K562 (cell line): ENCODE data around the gene ADI1. TPM values are rescaled to one million over a fixed set of nuclear protein-coding genes. Genes with fewer than 3 reads are reported as not detected.

Source experiments
- ATAC-seq: fragments of 200-7000 bp; cut with Tn5 transposase; 3 replicates; pipeline ENCODE4 v1.9.1; 2020; ENCODE audit warnings: moderate library complexity
- BruUV-seq: library from RNA; stranded (reverse); fragments of 400-500 nt; replicated peaks from 2 replicates; lab custom pipeline; 2021; lab: Mats Ljungman, UMichigan
- CTCF ChIA-PET: fragments of 300-600 bp; formaldehyde crosslinking; extraction: SDS; loops from one replicate; lab custom pipeline; 2021; ENCODE audit warnings: low intra/inter-chr PET ratio; lab: Yijun Ruan, JAX
- POLR2A ChIA-PET: fragments of 300-600, 350-650 bp; sonication (Branson Sonifier 250); formaldehyde crosslinking; extraction: SDS; loops from one replicate; lab custom pipeline; 2021; ENCODE audit warnings: antibody characterized with exemption, inconsistent platforms; lab: Yijun Ruan, JAX
- DNase-seq, 4 experiments: peaks; one replicate each; pipeline versions ENCODE4 v3.0.0 to v3.0.0-alpha.2; 2011 to 2018; ENCODE audit warnings: low spot score in 3 of 4, mixed read lengths in 3 of 4; ENCODE audit errors: extremely low read depth in 1 of 4
- FAIRE-seq: peaks from 2 replicates; lab custom pipeline; 2011; peaks lifted over from hg19 to GRCh38; lab: Jason Lieb, UNC
- H2AFZ ChIP-seq: 2 replicates; pipeline ENCODE4 v1.6.0; 2011; ENCODE audit warnings: low read depth, low read length, control low read depth, inconsistent platforms
- H3K27ac ChIP-seq: fragments of 200-600 bp; 3 replicates; pipeline ENCODE4 v1.8.0; 2011; ENCODE audit warnings: low read depth, mild to moderate bottlenecking, control low read depth, inconsistent platforms, low read length, moderate library complexity, mixed read lengths; ENCODE audit errors: extremely low read depth
- H3K27me3 ChIP-seq, 2 experiments: fragments of 300-600 bp in 1 of 2; 2 replicates in 1 of 2; 3 replicates in 1 of 2; pipeline versions ENCODE4 v1.6.0 to v1.8.0; 2011; ENCODE audit warnings: inconsistent platforms in 2 of 2, low read length in 2 of 2, mild to moderate bottlenecking in 1 of 2, mixed read lengths in 1 of 2, moderate library complexity in 1 of 2; ENCODE audit not compliant: control insufficient read depth in 2 of 2, insufficient read depth in 2 of 2
- H3K36me3 ChIP-seq: fragments of 300-600 bp; 3 replicates; pipeline ENCODE4 v1.8.0; 2011; ENCODE audit warnings: mild to moderate bottlenecking, low read length, inconsistent platforms; ENCODE audit not compliant: control insufficient read depth, insufficient read depth
- H3K4me1 ChIP-seq, 2 experiments: fragments of 200-600 bp in 1 of 2; replicated peaks in 1 of 2; 2 replicates in 1 of 2; 3 replicates in 1 of 2; pipeline versions ENCODE4 v1.5.1 to v1.8.0; 2011; ENCODE audit warnings: inconsistent platforms in 2 of 2, low read length in 2 of 2, mild to moderate bottlenecking in 1 of 2, mixed read lengths in 1 of 2, moderate library complexity in 1 of 2; ENCODE audit not compliant: control insufficient read depth in 2 of 2, insufficient read depth in 2 of 2
- H3K4me2 ChIP-seq: 2 replicates; pipeline ENCODE4 v1.6.1; 2011; ENCODE audit warnings: low read length, control low read depth, inconsistent platforms, mixed read lengths; ENCODE audit not compliant: insufficient read depth
- H3K4me3 ChIP-seq: fragments of 200-600 bp; sonication (generic), shearing (Covaris generic); 2 replicates; pipeline ENCODE4 v1.5.1; 2016; ENCODE audit warnings: control low read depth, inconsistent platforms
- H3K79me2 ChIP-seq: fragments of 200-600 bp; 3 replicates; pipeline ENCODE4 v1.8.0; 2011; ENCODE audit warnings: low read length, inconsistent platforms; ENCODE audit not compliant: control insufficient read depth, insufficient read depth
- H3K9ac ChIP-seq, 2 experiments: 2 replicates each; pipeline versions ENCODE4 v1.6.0 to v1.6.1; 2011; ENCODE audit warnings: low read depth in 2 of 2, low read length in 2 of 2, control low read depth in 1 of 2, inconsistent platforms in 1 of 2, mild to moderate bottlenecking in 1 of 2, mixed read lengths in 1 of 2; ENCODE audit not compliant: insufficient read depth in 1 of 2
- H3K9me1 ChIP-seq: one replicate; pipeline ENCODE4 v1.6.0; 2011; ENCODE audit warnings: inconsistent platforms, mild to moderate bottlenecking, low read length, moderate library complexity; ENCODE audit not compliant: control insufficient read depth, insufficient read depth
- H3K9me3 ChIP-seq: replicated peaks from 2 replicates; pipeline ENCODE4 v1.5.1; 2011; ENCODE audit warnings: low read depth, low read length, inconsistent platforms; ENCODE audit not compliant: control insufficient read depth, insufficient read depth
- H4K20me1 ChIP-seq: replicated peaks from 2 replicates; pipeline ENCODE4 v1.6.1; 2011; ENCODE audit warnings: low read length, inconsistent platforms, mixed read lengths; ENCODE audit not compliant: control insufficient read depth, insufficient read depth
- ARID1B ChIP-seq: fragments of 450-650 bp; IDR thresholded peaks from 2 replicates; pipeline ENCODE4 v1.6.1; 2016; ENCODE audit warnings: antibody characterized with exemption, mild to moderate bottlenecking, inconsistent platforms
- DDX20 ChIP-seq: fragments of 450-650 bp; IDR thresholded peaks from 2 replicates; pipeline ENCODE4 v1.6.1; 2016; ENCODE audit warnings: missing genetic modification characterization, low read depth, mild to moderate bottlenecking, missing compliant biosample characterization, moderate library complexity
- GATAD2B ChIP-seq: fragments of 450-650 bp; IDR thresholded peaks from 2 replicates; pipeline ENCODE4 v1.6.1; 2017; ENCODE audit warnings: mild to moderate bottlenecking, borderline replicate concordance
- LCOR ChIP-seq: sonication (generic); formaldehyde crosslinking; IDR thresholded peaks from 2 replicates; pipeline ENCODE4 v1.8.0; 2022; ENCODE audit warnings: mild to moderate bottlenecking, missing genetic modification reagents
- MITF ChIP-seq: IDR thresholded peaks from 2 replicates; pipeline ENCODE4 v1.6.1; 2014; ENCODE audit warnings: antibody characterized with exemption
- ZNF3 ChIP-seq: fragments of 250-450 bp; sonication (Bioruptor Pico); IDR thresholded peaks from 2 replicates; pipeline ENCODE4 v1.5.0; 2021; ENCODE audit warnings: mild to moderate bottlenecking, moderate library complexity
- ZNF444 ChIP-seq: fragments of 250-450 bp; sonication (Bioruptor Pico); IDR thresholded peaks from 2 replicates; pipeline ENCODE4 v1.4.0; 2020; ENCODE audit warnings: mild to moderate bottlenecking, moderate library complexity
- ZNF764 ChIP-seq: fragments of 250-450 bp; sonication (Bioruptor Pico); IDR thresholded peaks from 2 replicates; pipeline ENCODE4 v1.4.0; 2020; ENCODE audit warnings: low read depth, mild to moderate bottlenecking, moderate library complexity
- WGBS: fragments of 100-300 bp; shearing (Covaris generic); methylation state at CpG from one replicate; pipeline ENCODE4 v1.1.6; 2016; ENCODE audit warnings: low coverage, mixed read lengths; ENCODE audit not compliant: insufficient coverage; ENCODE audit errors: missing lambda C conversion rate; 5-methylcytosine and 5-hydroxymethylcytosine counted together
- in situ Hi-C: fragments of 300-500 bp; cut with MboI; formaldehyde crosslinking; loops from 4 replicates; pipeline ENCODE4 v1.15.0; 2018; ENCODE audit warnings: inconsistent platforms, mixed read lengths
- intact Hi-C: fragments of 100-400 bp; cut with micrococcal nuclease; formaldehyde crosslinking; loops from 2 replicates; pipeline ENCODE4 v1.14.2; 2022
- polyA plus RNA-seq, 8 experiments: library from polyadenylated mRNA; depleted of rRNA in 4 of 8; stranded (reverse) in 5 of 8; unstranded in 3 of 8; fragments of >200 nt; fragmentation: Nextera tagmentation in 2 of 8; fragmentation: Illumina TruSeq in 1 of 8; extraction: Ambion mirVana in 2 of 8; extraction: Trizol in 1 of 8; gene quantifications; 2 replicates each; pipeline versions ENCODE4 v1.2.1 to v1.2.3, GENCODE V29; 2011 to 2014; ENCODE audit warnings: inconsistent platforms in 1 of 8, missing spikeins in 1 of 8
- total RNA-seq, 7 experiments: library from RNA; depleted of rRNA in 6 of 7; stranded (reverse); fragments of >200 nt in 6 of 7; fragmentation: Illumina TruSeq in 2 of 7; extraction: Trizol in 2 of 7; gene quantifications; 2 replicates each; pipeline versions ENCODE4 v1.2.1 to v1.2.3, GENCODE V29; 2011 to 2021; ENCODE audit warnings: low replicate concordance in 1 of 7

The ADI1 gene
- total and polyA plus RNA-seq, 9 of the 15 experiments (the other 6 are each of a cell fraction or from before 2014, with no cell fraction given), result 6.1 to 51.0 (median 27.1) TPM

DNA sequence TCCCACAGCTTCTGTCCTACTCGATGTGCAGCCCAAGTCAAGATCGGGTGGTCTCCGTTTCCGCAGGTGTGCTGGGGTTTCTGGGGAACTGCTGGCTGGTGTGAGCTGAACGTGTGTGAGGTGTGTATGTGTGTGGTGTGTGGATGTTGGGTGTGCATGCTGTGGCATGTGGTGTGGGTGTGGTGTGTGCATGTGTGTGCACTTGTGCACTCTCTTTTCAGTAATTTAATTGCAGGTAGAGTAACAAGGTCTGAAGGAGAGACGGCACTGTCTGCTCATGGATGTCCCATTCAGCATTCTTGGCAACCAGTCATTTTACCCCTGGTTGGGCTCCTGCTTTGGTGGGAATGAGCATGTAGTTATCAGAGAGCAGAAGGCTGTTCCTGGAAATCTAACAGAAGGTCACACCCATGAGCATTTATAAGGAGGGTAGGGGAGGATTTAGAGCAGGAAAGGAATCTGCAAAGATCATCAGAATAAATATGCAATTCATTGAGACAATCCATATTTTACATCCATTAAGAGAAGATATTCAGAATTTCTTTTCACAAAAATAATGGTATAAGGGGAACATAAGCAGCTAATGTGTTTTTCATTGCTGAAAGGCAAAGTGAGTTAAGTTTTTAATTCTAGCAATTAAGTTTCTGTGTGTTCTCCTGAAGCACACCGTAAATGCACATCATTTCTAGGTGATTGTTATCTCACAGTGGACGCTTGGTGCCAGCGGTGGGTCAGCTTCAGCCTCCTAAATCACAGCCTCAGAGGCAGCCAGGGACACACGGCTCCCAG is 60.7 kb downstream of the ADI1 start:
- H4K20me1 ChIP-seq, result peaks cover 3% of the 10 kb centered on the region; the same call in 1 of the 2 replicates
- peaks cover 41% of the 10 kb centered on the region; the same call in 2 of the 3 replicates for H3K36me3 ChIP-seq
- peak; percentile 11; the same call in 1 of the 3 replicates for ATAC-seq
- POLR2A ChIA-PET, result interaction anchor here (0.6 to 1.5 kb wide), 2 partner anchors 9 to 196 kb away, joined by 3 to 4 read pairs; no protein-coding TSS in a partner anchor
- H3K9me3 ChIP-seq, result no peaks in the 10 kb centered on the region
- H3K79me2 ChIP-seq, result no peaks in the 10 kb centered on the region
- H3K9me1 ChIP-seq, result peaks cover 5% of the 10 kb centered on the region
- H3K4me2 ChIP-seq, result no peak overlapping the region
- no peak for FAIRE-seq
- H3K4me1 ChIP-seq, result peaks cover 8 to 37% of the 10 kb centered on the region in 2 experiments; a peak in 4 of 5 replicates
- BruUV-seq, result no TSS peak
- TF ChIP-seq MITF (no peak), LCOR (no peak), ZNF764 (no peak), ZNF444 (CRISPR knock-in tag) (no peak), ARID1B (no peak), DDX20 (tag) (no peak), GATAD2B (no peak), ZNF3 (CRISPR knock-in tag) (no peak)
- TF ChIP-seq, all 486 proteins: peak for 0
- DNase-seq, result peak in 2 of 4 experiments; percentile 28 to 30
- no peak overlapping the region for H3K4me3 ChIP-seq
- WGBS, result 66% methylated on average over 10 of the region's 10 CpGs
- H3K9ac ChIP-seq, result peak overlapping the region in 1 of 2 experiments; percentile 18; a peak in 2 of 4 replicates
- intact Hi-C loops, result no loop called here
- H3K27ac ChIP-seq, result no peak overlapping the region
- CTCF ChIA-PET, result no interaction called here
- H3K27me3 ChIP-seq, result no peaks in the 10 kb centered on the region
- H2AFZ ChIP-seq, result no peak overlapping the region
- in situ Hi-C loops, result no loop called here
